Mucosa of stomach (tissue), 1 donor: ENCODE measurements around the gene SSH2.
A peak's percentile ranks its signal among the peaks of the same experiment; 100 is the strongest.

Experiments used
- H3K27me3 ChIP-seq: one replicate; pipeline ENCODE4 v1.7.0; 2013; ENCODE audit warnings: mild to moderate bottlenecking, low read length; ENCODE audit not compliant: control insufficient read depth, insufficient read depth
- H3K36me3 ChIP-seq: one replicate; pipeline ENCODE4 v1.7.0; 2013; ENCODE audit warnings: low read length; ENCODE audit not compliant: control insufficient read depth, insufficient read depth
- H3K4me1 ChIP-seq: one replicate; pipeline ENCODE4 v1.7.0; 2013; ENCODE audit warnings: mild to moderate bottlenecking, low read length; ENCODE audit not compliant: control insufficient read depth, insufficient read depth
- H3K4me3 ChIP-seq: one replicate; pipeline ENCODE4 v1.7.0; 2013; ENCODE audit warnings: low read length
- H3K9ac ChIP-seq: one replicate; pipeline ENCODE4 v1.7.0; 2013; ENCODE audit warnings: mild to moderate bottlenecking, low read length, moderate library complexity
- H3K9me3 ChIP-seq: one replicate; pipeline ENCODE4 v1.7.0; 2013; ENCODE audit warnings: mild to moderate bottlenecking, low read length, moderate library complexity; ENCODE audit not compliant: control insufficient read depth
- donor health status: Pancreatic carcinoma.

Gene SSH2

GRCh38 chr17:29630630-29631193, 299.3 kb downstream of the SSH2 start:
- Histone ChIP-seq H3K4me1 (no peaks in the 10 kb centered on the region), H3K9ac (no peak overlapping the region), H3K27me3 (no peaks in the 10 kb centered on the region), H3K36me3 (peaks cover 5% of the 10 kb centered on the region), H3K4me3 (no peak overlapping the region), H3K9me3 (no peaks in the 10 kb centered on the region)

- Histone ChIP-seq H3K4me3 (no peak overlapping the region), H3K4me1 (no peaks in the 10 kb centered on the region), H3K36me3 (peaks cover 5% of the 10 kb centered on the region), H3K27me3 (no peaks in the 10 kb centered on the region), H3K9ac (no peak overlapping the region), H3K9me3 (no peaks in the 10 kb centered on the region)
These were observed 300.2 kb downstream of the SSH2 start for GRCh38 chr17:29629839-29630238.

- no peak overlapping the region for H3K9ac ChIP-seq
- H3K36me3 ChIP-seq = peaks cover under 1% of the 10 kb centered on the region
- no peaks in the 10 kb centered on the region for H3K4me1 ChIP-seq
- no peak overlapping the region for H3K4me3 ChIP-seq
- H3K27me3 ChIP-seq = no peaks in the 10 kb centered on the region
- no peaks in the 10 kb centered on the region for H3K9me3 ChIP-seq
These were observed 301.4 kb downstream of the SSH2 start for GRCh38 chr17:29628644-29629043.

GRCh38 chr17:29627951-29628350, 302.1 kb downstream of the SSH2 start:
- Histone ChIP-seq H3K36me3 (no peaks in the 10 kb centered on the region), H3K9me3 (no peaks in the 10 kb centered on the region), H3K4me3 (no peak overlapping the region), H3K9ac (no peak overlapping the region), H3K4me1 (peaks cover 3% of the 10 kb centered on the region), H3K27me3 (peaks cover 6% of the 10 kb centered on the region)

GRCh38 chr17:29625037-29625750, 304.8 kb downstream of the SSH2 start:
- Histone ChIP-seq H3K27me3 (peaks cover 23% of the 10 kb centered on the region), H3K36me3 (no peaks in the 10 kb centered on the region), H3K9ac (no peak overlapping the region), H3K4me3 (no peak overlapping the region), H3K9me3 (no peaks in the 10 kb centered on the region), H3K4me1 (peaks cover 17% of the 10 kb centered on the region)

GRCh38 chr17:29624586-29624985, 305.4 kb downstream of the SSH2 start:
- H3K9me3 ChIP-seq = no peaks in the 10 kb centered on the region
- H3K9ac ChIP-seq = no peak overlapping the region
- no peak overlapping the region for H3K4me3 ChIP-seq
- no peaks in the 10 kb centered on the region for H3K36me3 ChIP-seq
- H3K27me3 ChIP-seq = peaks cover 29% of the 10 kb centered on the region
- peaks cover 17% of the 10 kb centered on the region for H3K4me1 ChIP-seq

- Histone ChIP-seq H3K36me3 (no peaks in the 10 kb centered on the region), H3K27me3 (peaks cover 42% of the 10 kb centered on the region), H3K9me3 (no peaks in the 10 kb centered on the region), H3K4me3 (no peak overlapping the region), H3K9ac (no peak overlapping the region), H3K4me1 (peaks cover 18% of the 10 kb centered on the region)
These were observed 306.8 kb downstream of the SSH2 start for GRCh38 chr17:29623283-29623647.

- Histone ChIP-seq H3K27me3 (peaks cover 47% of the 10 kb centered on the region), H3K4me1 (peaks cover 25% of the 10 kb centered on the region), H3K9me3 (no peaks in the 10 kb centered on the region), H3K9ac (peak within 1 kb of the TSS; percentile 40), H3K4me3 (peak within 1 kb of the TSS; percentile 16), H3K36me3 (no peaks in the 10 kb centered on the region)
These were observed 307.4 kb downstream of the SSH2 start, which contains the start of gene CORO6 for GRCh38 chr17:29622337-29623282. TSS of gene CORO6 (minus strand) at chr17:29622912. CDS start at chr17:29621421, 1,491 bp downstream.

- H3K9me3 ChIP-seq = no peaks in the 10 kb centered on the region
- H3K4me3 ChIP-seq = no peak overlapping the region
- H3K4me1 ChIP-seq = peaks cover 33% of the 10 kb centered on the region
- H3K36me3 ChIP-seq = no peaks in the 10 kb centered on the region
- peaks cover 55% of the 10 kb centered on the region for H3K27me3 ChIP-seq
- H3K9ac ChIP-seq = no peak overlapping the region
These were observed 308.3 kb downstream of the SSH2 start for GRCh38 chr17:29621751-29622194.

- Histone ChIP-seq H3K9me3 (no peaks in the 10 kb centered on the region), H3K27me3 (peaks cover 63% of the 10 kb centered on the region), H3K4me1 (peaks cover 42% of the 10 kb centered on the region), H3K9ac (no peak overlapping the region), H3K36me3 (no peaks in the 10 kb centered on the region), H3K4me3 (no peak overlapping the region)
These were observed 309.1 kb downstream of the SSH2 start for GRCh38 chr17:29620779-29621500.

GRCh38 chr17:29620271-29620670, 309.8 kb downstream of the SSH2 start:
- Histone ChIP-seq H3K4me3 (no peak overlapping the region), H3K36me3 (no peaks in the 10 kb centered on the region), H3K27me3 (peaks cover 69% of the 10 kb centered on the region), H3K9me3 (no peaks in the 10 kb centered on the region), H3K9ac (no peak overlapping the region), H3K4me1 (peaks cover 48% of the 10 kb centered on the region)
